NCI-H2196 treated with DMSO at 0.1 percent for 48 hours (cell line): Measurements from ENCODE around the gene KIR2DL4.
"Not testable (repeated sequence)": the region's sequence is repeated elsewhere in the genome, so short reads cannot be mapped to it uniquely, and the experiment has no call there.

Experiments
- DNase-seq: peaks from one replicate; lab custom pipeline; 2025; ENCODE audit not compliant: unreplicated experiment; lab: John Stamatoyannopoulos, UW

Gene KIR2DL4

GRCh38 chr19:54804101-54804500, 691 bp downstream of the KIR2DL4 start:
- DNase-seq, result no peak

- DNase-seq, result no peak
These were observed 1.2 kb downstream of the KIR2DL4 start for GRCh38 chr19:54804571-54804970.

- DNase-seq, result no peak
These were observed 2.5 kb downstream of the KIR2DL4 start for GRCh38 chr19:54805665-54806515.

GRCh38 chr19:54806516-54806838, 3.1 kb downstream of the KIR2DL4 start:
- no peak for DNase-seq

- DNase-seq, result not testable (repeated sequence)
These were observed 11.2 kb downstream of the KIR2DL4 start for GRCh38 chr19:54814571-54814970.

- not testable (repeated sequence) for DNase-seq
These were observed 12.8 kb downstream of the KIR2DL4 start, which contains the start of gene KIR3DL1 for GRCh38 chr19:54816251-54816650. KIR3DL1 (plus strand) TSS chr19:54816468.

- no peak for DNase-seq
These were observed 14.5 kb downstream of the KIR2DL4 start for GRCh38 chr19:54817670-54818536.

GRCh38 chr19:54824416-54824815, 21.0 kb downstream of the KIR2DL4 start:
- not testable (repeated sequence) for DNase-seq

- DNase-seq, result not testable (repeated sequence)
These were observed 21.9 kb downstream of the KIR2DL4 start for GRCh38 chr19:54825326-54825725.

- not testable (repeated sequence) for DNase-seq
These were observed 24.7 kb downstream of the KIR2DL4 start for GRCh38 chr19:54828064-54828463.

- not testable (repeated sequence) for DNase-seq
These were observed 29.1 kb downstream of the KIR2DL4 start, which contains the start of gene KIR2DS4 for GRCh38 chr19:54832496-54832895. KIR2DS4 (plus strand) TSS chr19:54832676.

- not testable (repeated sequence) for DNase-seq
These were observed 31.7 kb downstream of the KIR2DL4 start for GRCh38 chr19:54835126-54835525.

GRCh38 chr19:54837522-54837921, 34.1 kb downstream of the KIR2DL4 start:
- not testable (repeated sequence) for DNase-seq

GRCh38 chr19:54843171-54843570, 39.8 kb downstream of the KIR2DL4 start:
- not testable (repeated sequence) for DNase-seq

- not testable (repeated sequence) for DNase-seq
These were observed 46.7 kb downstream of the KIR2DL4 start, which contains the start of gene KIR3DL2 for GRCh38 chr19:54850061-54850640. KIR3DL2 (plus strand) TSS chr19:54850443; CDS start chr19:54850476, 33 bp downstream.

- DNase-seq, result no peak
These were observed 47.5 kb downstream of the KIR2DL4 start for GRCh38 chr19:54850930-54851329.

GRCh38 chr19:54851353-54851752, 47.9 kb downstream of the KIR2DL4 start:
- no peak for DNase-seq

GRCh38 chr19:54855241-54855640, 51.8 kb downstream of the KIR2DL4 start:
- not testable (repeated sequence) for DNase-seq

GRCh38 chr19:54858476-54858875, 55.1 kb downstream of the KIR2DL4 start:
- DNase-seq, result not testable (repeated sequence)

- not testable (repeated sequence) for DNase-seq
These were observed 56.0 kb downstream of the KIR2DL4 start for GRCh38 chr19:54859421-54859820.

- DNase-seq, result not testable (repeated sequence)
These were observed 60.0 kb downstream of the KIR2DL4 start for GRCh38 chr19:54863459-54863858.
